ENCODE data around the gene PRDX5. TPM values are rescaled to one million over a fixed set of nuclear protein-coding genes. Genes with fewer than 3 reads are reported as not detected.

PRDX5 gene
- total RNA-seq, 6 donors from 2014 or later, result 146 to 493 (median 309) TPM

DNA sequence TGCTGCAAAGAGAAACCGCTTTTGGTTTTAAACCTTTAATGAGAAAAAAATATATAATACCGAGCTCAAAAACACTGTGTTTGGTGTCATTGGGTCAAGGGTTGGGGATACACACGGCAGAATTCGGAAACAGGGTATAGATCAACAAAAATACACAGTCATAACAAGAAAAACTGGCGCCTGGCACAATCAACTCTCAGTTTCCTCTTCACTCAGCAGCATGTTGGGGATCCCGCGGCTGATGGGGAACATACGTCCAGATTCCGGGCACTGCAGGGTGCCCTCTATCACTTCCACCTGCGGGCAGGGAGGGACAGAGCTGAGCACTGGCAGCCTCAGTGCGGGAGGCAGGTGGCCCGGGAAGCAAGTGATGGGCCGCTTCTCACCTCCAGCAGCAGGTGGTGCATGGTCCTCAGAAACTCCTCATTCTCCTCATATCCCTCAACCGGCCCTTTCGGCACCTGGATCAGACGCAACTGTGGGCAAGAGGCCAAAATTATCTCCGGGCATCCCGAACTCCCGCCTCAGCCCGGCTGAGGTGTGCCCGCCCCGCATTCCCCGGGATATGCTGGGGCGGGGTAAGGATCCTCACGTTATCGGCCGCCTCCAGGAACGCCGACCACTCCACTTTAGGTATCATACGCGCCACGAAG is 1.1 kb upstream of the PRDX5 start:
- H3K4me3 ChIP-seq, result peak overlapping the region; percentile 66 to 91 (median 74)
- no peaks in the 10 kb centered on the region for H3K27me3 ChIP-seq
- H3K36me3 ChIP-seq, result peaks cover 7 to 38% (median 25%) of the 10 kb centered on the region in 4 donors
- no peaks in the 10 kb centered on the region for H3K9me3 ChIP-seq
- ATAC-seq (ENCODE audit: low FRiP score in 2 of 2) (no peak), DNase-seq (no peak)
- peak overlapping the region; percentile 90 to 98 (median 94) for H3K27ac ChIP-seq
- WGBS, 2 donors, result 6 to 16% methylated on average over 10 to 32 of the region's 32 CpGs
- TF ChIP-seq, protein P1, sequence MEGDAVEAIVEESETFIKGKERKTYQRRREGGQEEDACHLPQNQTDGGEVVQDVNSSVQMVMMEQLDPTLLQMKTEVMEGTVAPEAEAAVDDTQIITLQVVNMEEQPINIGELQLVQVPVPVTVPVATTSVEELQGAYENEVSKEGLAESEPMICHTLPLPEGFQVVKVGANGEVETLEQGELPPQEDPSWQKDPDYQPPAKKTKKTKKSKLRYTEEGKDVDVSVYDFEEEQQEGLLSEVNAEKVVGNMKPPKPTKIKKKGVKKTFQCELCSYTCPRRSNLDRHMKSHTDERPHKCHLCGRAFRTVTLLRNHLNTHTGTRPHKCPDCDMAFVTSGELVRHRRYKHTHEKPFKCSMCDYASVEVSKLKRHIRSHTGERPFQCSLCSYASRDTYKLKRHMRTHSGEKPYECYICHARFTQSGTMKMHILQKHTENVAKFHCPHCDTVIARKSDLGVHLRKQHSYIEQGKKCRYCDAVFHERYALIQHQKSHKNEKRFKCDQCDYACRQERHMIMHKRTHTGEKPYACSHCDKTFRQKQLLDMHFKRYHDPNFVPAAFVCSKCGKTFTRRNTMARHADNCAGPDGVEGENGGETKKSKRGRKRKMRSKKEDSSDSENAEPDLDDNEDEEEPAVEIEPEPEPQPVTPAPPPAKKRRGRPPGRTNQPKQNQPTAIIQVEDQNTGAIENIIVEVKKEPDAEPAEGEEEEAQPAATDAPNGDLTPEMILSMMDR (IDR thresholded peaks at IDR 0.05), result peak in 2 of 6 experiments; percentile 31 to 50
- no peak for TF ChIP-seq EP300 (IDR thresholded peaks at IDR 0.05)
- H3K4me1 ChIP-seq, result peaks cover 18 to 47% (median 28%) of the 10 kb centered on the region in 4 donors

DNA sequence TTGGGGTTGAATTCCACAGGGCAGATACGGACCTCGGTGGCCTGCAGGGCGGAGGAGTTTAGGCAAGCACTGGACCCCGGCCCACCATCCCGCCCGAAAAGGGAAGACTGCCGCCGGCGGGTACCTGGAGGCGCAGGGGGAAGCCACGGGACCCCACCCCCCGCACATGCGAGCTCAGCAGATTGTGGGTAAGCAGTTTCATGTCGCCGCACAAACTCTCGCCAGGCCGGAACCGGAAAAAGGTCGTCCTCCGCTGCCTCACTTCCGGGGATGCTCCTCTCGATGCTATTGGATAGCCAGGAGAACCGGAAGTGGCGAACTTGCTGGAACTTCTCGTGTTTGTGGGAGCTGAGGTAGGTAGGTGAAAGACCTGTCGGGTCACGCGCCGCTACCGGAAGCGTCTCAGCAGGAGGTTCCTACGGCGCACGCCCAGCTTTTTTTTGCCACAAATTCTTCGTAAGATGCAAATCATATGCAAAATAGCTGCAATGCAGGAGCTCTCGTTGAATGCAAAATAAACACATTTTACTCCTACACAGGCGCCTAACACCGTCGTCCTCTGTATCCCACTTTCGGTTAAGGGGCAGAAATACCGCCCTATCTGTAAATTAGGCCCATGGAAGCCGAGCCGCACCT is 478 bp upstream of the PRDX5 start, which contains the start of gene TRMT112:
TRMT112 (minus strand) TSS at position 235 of the 636 bp plus-strand sequence; CDS start at position 202, 33 bp downstream.
- no peaks in the 10 kb centered on the region for H3K9me3 ChIP-seq
- H3K27me3 ChIP-seq, result no peaks in the 10 kb centered on the region
- peaks cover 18 to 50% (median 33%) of the 10 kb centered on the region in 4 donors for H3K4me1 ChIP-seq
- ATAC-seq (ENCODE audit: low FRiP score in 2 of 2), result peak; percentile 89 to 90
- TF ChIP-seq EP300 (IDR thresholded peaks at IDR 0.05) (peak in 2 of 4 donors; percentile 26 to 92), POLR2A (IDR thresholded peaks at IDR 0.05) (peak in 3 of 4 donors; percentile 63 to 87 (median 74)), POLR2AphosphoS5 (IDR thresholded peaks at IDR 0.05) (peak; percentile 90 to 98)
- TF ChIP-seq, protein P1 (IDR thresholded peaks at IDR 0.05), result no peak
- peaks cover 7 to 41% (median 27%) of the 10 kb centered on the region in 4 donors for H3K36me3 ChIP-seq
- peak within 1 kb of the TSS; percentile 66 to 91 (median 74) for H3K4me3 ChIP-seq
- WGBS, 2 donors, result 0 to 1% methylated on average over 21 to 43 of the region's 43 CpGs
- peak; percentile 91 to 98 for DNase-seq
- peak within 1 kb of the TSS; percentile 90 to 98 (median 94) for H3K27ac ChIP-seq

DNA sequence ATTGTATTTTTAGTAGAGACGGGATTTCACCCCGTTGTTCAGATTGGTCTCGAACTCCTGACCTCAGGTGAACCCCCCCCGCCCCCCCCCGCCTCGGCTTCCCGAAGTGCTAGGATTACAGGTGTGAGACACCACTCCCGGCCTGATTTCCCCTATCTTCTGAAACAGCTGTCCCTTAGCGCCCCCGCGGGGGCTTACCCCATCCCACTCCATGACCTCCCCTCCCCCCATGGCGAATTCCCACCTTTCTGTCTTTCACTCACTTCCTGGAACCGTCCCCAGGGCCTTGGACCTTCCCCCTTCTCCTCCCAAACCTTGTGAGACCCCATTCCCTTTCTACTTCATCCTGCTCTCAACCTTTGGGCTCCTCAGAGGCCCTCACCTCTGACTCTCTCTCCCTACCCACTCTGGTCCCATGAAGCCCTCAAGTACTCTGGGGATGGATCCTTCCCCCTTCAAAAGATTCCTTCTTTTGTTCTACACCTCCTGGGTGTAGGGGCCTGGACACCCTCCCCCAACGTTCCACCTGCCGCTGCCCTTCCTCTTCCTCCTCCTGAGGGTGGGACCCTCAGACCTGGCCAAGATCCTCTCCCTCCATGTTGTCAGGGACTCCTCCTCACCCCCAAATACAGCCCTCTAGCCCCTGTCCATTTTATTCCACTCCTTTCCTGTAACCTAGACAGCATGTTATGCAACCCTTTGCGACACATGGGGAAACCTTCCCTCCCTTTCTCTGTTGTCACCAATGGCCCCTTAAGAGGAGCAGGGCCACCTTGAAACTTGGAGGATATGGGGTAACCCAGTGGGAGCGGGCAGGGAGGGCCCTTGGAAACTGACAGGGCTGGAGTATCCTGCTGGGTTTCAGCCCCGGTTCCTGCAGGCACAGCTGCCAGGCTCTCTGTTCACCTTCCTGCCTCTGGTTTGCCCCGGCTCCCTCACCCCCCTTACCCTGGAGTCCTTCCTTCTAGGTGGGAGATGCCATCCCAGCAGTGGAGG is 1.1 kb downstream of the PRDX5 start:
- Histone ChIP-seq H3K4me3 (peak overlapping the region; percentile 24 to 91 (median 69)), H3K4me1 (peaks cover 23 to 60% (median 42%) of the 10 kb centered on the region in 4 donors), H3K36me3 (peaks cover 7 to 37% (median 30%) of the 10 kb centered on the region in 4 donors), H3K27ac (peak overlapping the region; percentile 90 to 98 (median 94)), H3K9me3 (no peaks in the 10 kb centered on the region), H3K27me3 (no peaks in the 10 kb centered on the region)
- ATAC-seq (ENCODE audit: low FRiP score in 2 of 2) (no peak), DNase-seq (peak in 1 of 2 donors; percentile 70)
- WGBS, 2 donors, result 11 to 18% methylated on average over 13 to 14 of the region's 19 CpGs
- TF ChIP-seq, protein P1 (IDR thresholded peaks at IDR 0.05), result no peak
- TF ChIP-seq POLR2AphosphoS5 (IDR thresholded peaks at IDR 0.05), result peak; percentile 12 to 39
- TF ChIP-seq EP300 (IDR thresholded peaks at IDR 0.05), result peak in 1 of 4 donors; percentile 20
- peak in 1 of 4 donors; percentile 37 for TF ChIP-seq POLR2A (IDR thresholded peaks at IDR 0.05)

DNA sequence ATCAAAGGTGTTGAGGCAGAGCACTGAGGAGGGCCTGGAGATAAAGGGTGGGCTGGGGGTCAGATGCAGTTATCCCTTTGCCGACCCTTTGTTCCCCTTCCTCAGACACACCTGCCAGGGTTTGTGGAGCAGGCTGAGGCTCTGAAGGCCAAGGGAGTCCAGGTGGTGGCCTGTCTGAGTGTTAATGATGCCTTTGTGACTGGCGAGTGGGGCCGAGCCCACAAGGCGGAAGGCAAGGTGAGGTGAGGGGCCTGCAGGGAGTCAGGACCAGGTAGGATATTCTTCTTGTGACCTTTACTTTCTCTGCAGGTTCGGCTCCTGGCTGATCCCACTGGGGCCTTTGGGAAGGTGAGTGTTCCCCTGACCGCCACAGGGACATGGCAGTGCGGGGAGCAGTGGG is 2.6 kb downstream of the PRDX5 start:
- H3K36me3 ChIP-seq, result peaks cover 0 to 22% (median 15%) of the 10 kb centered on the region in 4 donors
- H3K4me1 ChIP-seq, result peaks cover 23 to 60% (median 42%) of the 10 kb centered on the region in 4 donors
- WGBS, 2 donors, result 94 to 96% methylated on average over 7 of the region's 7 CpGs
- H3K27ac ChIP-seq, result peak overlapping the region; percentile 90 to 98 (median 94)
- H3K9me3 ChIP-seq, result no peaks in the 10 kb centered on the region
- DNase-seq (no peak), ATAC-seq (ENCODE audit: low FRiP score in 2 of 2) (no peak)
- H3K4me3 ChIP-seq, result no peak overlapping the region
- TF ChIP-seq, protein P1 (IDR thresholded peaks at IDR 0.05), result no peak
- TF ChIP-seq EP300 (IDR thresholded peaks at IDR 0.05), result no peak
- TF ChIP-seq POLR2A (IDR thresholded peaks at IDR 0.05), result no peak
- TF ChIP-seq POLR2AphosphoS5 (IDR thresholded peaks at IDR 0.05), result no peak
- H3K27me3 ChIP-seq, result no peaks in the 10 kb centered on the region

Data from upper lobe of left lung (tissue), 6 donors.